Bronchial smooth muscle cell (primary cell): ENCODE results near the gene DNAJC11. TPM values are rescaled to one million over a fixed set of nuclear protein-coding genes. Genes with fewer than 3 reads are reported as not detected.

Source experiments
- total RNA-seq: library from RNA; depleted of rRNA; stranded (reverse); fragments of >200 nt; gene quantifications from 2 replicates; pipeline ENCODE4 v1.2.1, GENCODE V29; 2014

Gene DNAJC11
- total RNA-seq, result 36.3 and 62.0 TPM in 2 replicates

GRCh38 chr1:6701437-6702153, at the start of gene DNAJC11:
TSS of gene DNAJC11 (minus strand) at chr1:6701816. CDS start at chr1:6701800, 16 bp downstream.

GRCh38 chr1:6624710-6625583, 76.7 kb downstream of the DNAJC11 start, which contains the start of gene THAP3:
TSS of gene THAP3 (plus strand) at chr1:6624868. CDS start at chr1:6625219, 351 bp downstream.

GRCh38 chr1:6613361-6614018, 88.1 kb downstream of the DNAJC11 start, which contains the start of gene PHF13:
TSS of gene PHF13 (plus strand) at chr1:6613731. CDS start at chr1:6614067, 336 bp downstream.

GRCh38 chr1:6602669-6603237, 98.9 kb downstream of the DNAJC11 start, which contains the start of gene KLHL21:
TSS of gene KLHL21 (minus strand) at chr1:6602869. CDS start at chr1:6602817, 52 bp downstream.

Other genes starting within 250 kb of the DNAJC11 start
- gene TNFRSF25, start 235.6 kb downstream of the DNAJC11 start, total RNA-seq, result 4.3 and 4.7 TPM in 2 replicates
- 11.2 and 15.4 TPM in 2 replicates for gene PLEKHG5, start 210.1 kb downstream of the DNAJC11 start, total RNA-seq
- gene NOL9, start 147.3 kb downstream of the DNAJC11 start, total RNA-seq, result 10.1 and 11.8 TPM in 2 replicates
- 0.16 and 0.17 TPM in 2 replicates for gene TAS1R1, start 146.5 kb downstream of the DNAJC11 start, total RNA-seq
- gene ZBTB48, start 121.8 kb downstream of the DNAJC11 start, total RNA-seq, result 15.1 and 16.0 TPM in 2 replicates
- gene KLHL21, start 98.9 kb downstream of the DNAJC11 start, total RNA-seq, result 39.6 and 65.8 TPM in 2 replicates
- gene PHF13, start 88.1 kb downstream of the DNAJC11 start, total RNA-seq, result 10.9 and 12.4 TPM in 2 replicates
- 17.3 and 18.4 TPM in 2 replicates for gene THAP3, start 76.9 kb downstream of the DNAJC11 start, total RNA-seq
- 50.8 and 56.7 TPM in 2 replicates for gene CAMTA1, start 83.6 kb upstream of the DNAJC11 start, total RNA-seq